HEK293T (cell line): ENCODE measurements around the gene FNDC3A.

Experiments used
- ARNT ChIP-seq: fragments of 450-650 bp; IDR thresholded peaks from 2 replicates; pipeline ENCODE4 v1.6.1; 2017; ENCODE audit warnings: mild to moderate bottlenecking
- BHLHE40 ChIP-seq: fragments of 450-650 bp; IDR thresholded peaks from 2 replicates; pipeline ENCODE4 v1.6.1; 2016; ENCODE audit warnings: mild to moderate bottlenecking, moderate library complexity, borderline replicate concordance
- ELF4 ChIP-seq: fragments of 450-650 bp; IDR thresholded peaks from 2 replicates; pipeline ENCODE4 v1.6.1; 2017; ENCODE audit warnings: antibody characterized with exemption
- HDGF ChIP-seq: fragments of 450-650 bp; IDR thresholded peaks from 2 replicates; pipeline ENCODE4 v1.6.1; 2017; ENCODE audit warnings: antibody characterized with exemption, borderline replicate concordance
- LEF1 ChIP-seq: fragments of 450-650 bp; IDR thresholded peaks from 2 replicates; pipeline ENCODE4 v1.6.1; 2017; ENCODE audit warnings: mild to moderate bottlenecking, borderline replicate concordance
- SP1 ChIP-seq: fragments of 450-650 bp; IDR thresholded peaks from 2 replicates; pipeline ENCODE4 v1.6.1; 2017
- ZNF384 ChIP-seq: fragments of 450-650 bp; IDR thresholded peaks from 2 replicates; pipeline ENCODE4 v1.6.1; 2016

GRCh38 chr13:48939728-48940127, 36.0 kb upstream of the FNDC3A start:
- TF ChIP-seq SP1 = no peak
- no peak for TF ChIP-seq ZNF384
- no peak for TF ChIP-seq HDGF
- TF ChIP-seq BHLHE40 = no peak
- no peak for TF ChIP-seq LEF1
- TF ChIP-seq ELF4 = no peak
- no peak for TF ChIP-seq ARNT
